Keratinocyte (primary cell): ENCODE measurements around the gene ARMC8. TPM values are rescaled to one million over a fixed set of nuclear protein-coding genes. Genes with fewer than 3 reads are reported as not detected.

ENCODE experiments used
- DNase-seq: peaks from one replicate; pipeline ENCODE4 v3.0.0-alpha.2; 2011; ENCODE audit warnings: low read depth, missing footprints, low spot score
- FAIRE-seq: peaks from 2 replicates; lab custom pipeline; 2011; peaks lifted over from hg19 to GRCh38; lab: Jason Lieb, UNC
- H2AFZ ChIP-seq: 2 replicates; pipeline ENCODE4 v1.6.0; 2012; ENCODE audit warnings: low read length, control low read depth, inconsistent platforms; ENCODE audit not compliant: control insufficient read depth
- H3K27ac ChIP-seq: 2 replicates; pipeline ENCODE4 v1.5.1; 2011; ENCODE audit warnings: low read length; ENCODE audit not compliant: control insufficient read depth, insufficient read depth
- H3K27me3 ChIP-seq: 3 replicates; pipeline ENCODE4 v1.6.0; 2011; ENCODE audit warnings: low read length; ENCODE audit not compliant: control insufficient read depth, insufficient read depth; ENCODE audit errors: extremely low read depth
- H3K36me3 ChIP-seq, 2 experiments: 2 replicates in 1 of 2; 3 replicates in 1 of 2; pipeline ENCODE4 v1.5.1; 2011; ENCODE audit warnings: low read length in 2 of 2, mild to moderate bottlenecking in 1 of 2; ENCODE audit not compliant: control insufficient read depth in 2 of 2, insufficient read depth in 2 of 2; ENCODE audit errors: extremely low read depth in 1 of 2
- H3K4me1 ChIP-seq: 3 replicates; pipeline ENCODE4 v1.5.1; 2011; ENCODE audit warnings: low read length; ENCODE audit not compliant: control insufficient read depth, insufficient read depth; ENCODE audit errors: extremely low read depth
- H3K4me2 ChIP-seq: 3 replicates; pipeline ENCODE4 v1.6.0; 2011; ENCODE audit warnings: low read depth, low read length; ENCODE audit not compliant: control insufficient read depth, insufficient read depth; ENCODE audit errors: extremely low read depth
- H3K4me3 ChIP-seq, 3 experiments: fragments of 200-600 bp in 1 of 3; sonication (generic) in 1 of 3; 2 replicates in 2 of 3; 3 replicates in 1 of 3; pipeline ENCODE4 v1.5.1; 2011 to 2016; ENCODE audit warnings: low read length in 3 of 3, mild to moderate bottlenecking in 3 of 3, control low read depth in 2 of 3, inconsistent platforms in 1 of 3, low read depth in 1 of 3, mixed read lengths in 1 of 3, mixed run types in 1 of 3, moderate library complexity in 1 of 3; ENCODE audit not compliant: control insufficient read depth in 2 of 3, insufficient read depth in 2 of 3; ENCODE audit errors: extremely low read depth in 1 of 3
- H3K79me2 ChIP-seq: 2 replicates; pipeline ENCODE4 v1.6.0; 2012; ENCODE audit warnings: low read length; ENCODE audit not compliant: control insufficient read depth, insufficient read depth
- H3K9ac ChIP-seq: 3 replicates; pipeline ENCODE4 v1.6.0; 2011; ENCODE audit warnings: low read length; ENCODE audit not compliant: control insufficient read depth, insufficient read depth; ENCODE audit errors: extremely low read depth
- H3K9me1 ChIP-seq: 3 replicates; pipeline ENCODE4 v1.6.0; 2011; ENCODE audit warnings: low read length; ENCODE audit not compliant: control insufficient read depth, insufficient read depth; ENCODE audit errors: extremely low read depth
- H3K9me3 ChIP-seq: 2 replicates; pipeline ENCODE4 v1.5.1; 2012; ENCODE audit warnings: low read depth, low read length; ENCODE audit not compliant: control insufficient read depth
- H4K20me1 ChIP-seq: 3 replicates; pipeline ENCODE4 v1.6.0; 2011; ENCODE audit warnings: low read length; ENCODE audit not compliant: control insufficient read depth, insufficient read depth; ENCODE audit errors: extremely low read depth
- CTCF ChIP-seq, 3 experiments: IDR thresholded peaks in 1 of 3; conservative IDR thresholded peaks in 1 of 3; optimal IDR thresholded peaks in 1 of 3; 2 replicates in 2 of 3; 3 replicates in 1 of 3; pipeline versions ENCODE3 to v1.5.1; 2011; ENCODE audit warnings: low read length in 3 of 3, mild to moderate bottlenecking in 3 of 3, moderate library complexity in 2 of 3, control low read depth in 1 of 3, inconsistent platforms in 1 of 3; ENCODE audit not compliant: insufficient read depth in 2 of 3; ENCODE audit errors: extremely low read depth in 1 of 3
- EZH2 ChIP-seq: IDR thresholded peaks from one replicate; pipeline ENCODE4 v1.6.1; 2012; ENCODE audit warnings: inconsistent platforms, mild to moderate bottlenecking, low read length, moderate library complexity
- dilution Hi-C: fragments of 300-500 bp; cut with MboI; formaldehyde crosslinking; loops from one replicate; pipeline ENCODE4 v1.7.0; 2020; ENCODE audit warnings: low sequenced_read_pairs; ENCODE audit not compliant: extremely low pct_ligation_motif_present
- polyA plus RNA-seq, 5 experiments: library from polyadenylated mRNA; depleted of rRNA in 3 of 5; stranded (reverse) in 3 of 5; stranded (forward) in 1 of 5; unstranded in 1 of 5; fragments of >200 nt; gene quantifications; 1 replicate in 1 of 5; 2 replicates in 3 of 5; 3 replicates in 1 of 5; pipeline versions ENCODE4 v1.2.1 to v1.2.3, GENCODE V29; 2011 to 2012; ENCODE audit warnings: missing spikeins in 2 of 5, low read depth in 1 of 5, low replicate concordance in 1 of 5

The ARMC8 gene
- polyA plus RNA-seq, 1 donor (not counting 4 experiments of a cell fraction or from before 2014, with no cell fraction given): 50.8 TPM

GRCh38 chr3:138186221-138186620, 880 bp upstream of the ARMC8 start:
- Histone ChIP-seq H3K4me3 (peak overlapping the region in 2 of 3 experiments; percentile 87 to 88), H3K27ac (peak overlapping the region; percentile 95), H3K4me2 (peak overlapping the region; percentile 98), H2AFZ (peak overlapping the region; percentile 100), H3K9ac (no peak overlapping the region), H3K4me1 (peaks cover 28% of the 10 kb centered on the region), H3K36me3 (peaks cover 0 to 3% of the 10 kb centered on the region in 2 experiments), H3K9me1 (no peaks in the 10 kb centered on the region), H3K9me3 (no peaks in the 10 kb centered on the region), H4K20me1 (no peaks in the 10 kb centered on the region), H3K27me3 (no peaks in the 10 kb centered on the region), H3K79me2 (peaks cover 39% of the 10 kb centered on the region)
- dilution Hi-C loops: no loop called here
- FAIRE-seq: peak; percentile 53
- TF ChIP-seq CTCF (optimal IDR thresholded peaks at IDR 0.05 in 1 of 3, IDR thresholded peaks at IDR 0.05 in 1 of 3, conservative IDR thresholded peaks at IDR 0.05 in 1 of 3; ENCODE audit: extremely low read depth in 1 of 3, insufficient read depth in 2 of 3, low read length in 3 of 3) (no peak), EZH2 (no peak)
- DNase-seq: no peak

- peak overlapping the region; percentile 96 for H3K9ac ChIP-seq
- FAIRE-seq: peak; percentile 77
- H3K4me1 ChIP-seq: peaks cover 28% of the 10 kb centered on the region
- peaks cover 45% of the 10 kb centered on the region for H3K79me2 ChIP-seq
- peak overlapping the region; percentile 98 for H3K4me2 ChIP-seq
- H4K20me1 ChIP-seq: no peaks in the 10 kb centered on the region
- H3K9me1 ChIP-seq: no peaks in the 10 kb centered on the region
- DNase-seq: no peak
- no peak for TF ChIP-seq EZH2
- no peak for TF ChIP-seq CTCF (optimal IDR thresholded peaks at IDR 0.05 in 1 of 3, IDR thresholded peaks at IDR 0.05 in 1 of 3, conservative IDR thresholded peaks at IDR 0.05 in 1 of 3; ENCODE audit: extremely low read depth in 1 of 3, insufficient read depth in 2 of 3, low read length in 3 of 3)
- peak overlapping the region; percentile 95 for H3K27ac ChIP-seq
- H3K9me3 ChIP-seq: no peaks in the 10 kb centered on the region
- H3K4me3 ChIP-seq: peak overlapping the region; percentile 87 to 88 (median 87)
- peak overlapping the region; percentile 100 for H2AFZ ChIP-seq
- dilution Hi-C loops: no loop called here
- H3K36me3 ChIP-seq: peaks cover 0 to 3% of the 10 kb centered on the region in 2 experiments
- H3K27me3 ChIP-seq: no peaks in the 10 kb centered on the region
Observed at GRCh38 chr3:138186803-138187295, 252 bp upstream of the ARMC8 start.
